Endodermal cell (in vitro differentiated cells): ENCODE data around the gene RHOT2. TPM values are rescaled to one million over a fixed set of nuclear protein-coding genes. Genes with fewer than 3 reads are reported as not detected.
A peak's percentile ranks its signal among the peaks of the same experiment; 100 is the strongest.

Source experiments
- DNase-seq: peaks from one replicate; pipeline ENCODE4 v3.0.0-alpha.2; 2017
- H3K27ac ChIP-seq: 2 replicates; pipeline ENCODE4 v1.5.1; 2013; ENCODE audit warnings: mild to moderate bottlenecking, low read depth, low read length, moderate library complexity
- H3K27me3 ChIP-seq: 2 replicates; pipeline ENCODE4 v1.6.1; 2013; ENCODE audit warnings: mild to moderate bottlenecking, low read length, moderate library complexity; ENCODE audit not compliant: insufficient read depth, control insufficient read depth, poor library complexity, severe bottlenecking
- H3K36me3 ChIP-seq: 2 replicates; pipeline ENCODE4 v1.7.0; 2013; ENCODE audit warnings: mild to moderate bottlenecking, low read length, moderate library complexity; ENCODE audit not compliant: control insufficient read depth, insufficient read depth
- H3K4me1 ChIP-seq: one replicate; pipeline ENCODE4 v1.7.0; 2013; ENCODE audit warnings: low read length; ENCODE audit not compliant: control insufficient read depth, insufficient read depth
- H3K4me3 ChIP-seq: 2 replicates; pipeline ENCODE4 v1.5.1; 2013; ENCODE audit warnings: mild to moderate bottlenecking, low read length, moderate library complexity
- H3K9ac ChIP-seq: 2 replicates; pipeline ENCODE4 v1.6.1; 2013; ENCODE audit warnings: mild to moderate bottlenecking, low read length, moderate library complexity; ENCODE audit not compliant: poor library complexity, severe bottlenecking; ENCODE audit errors: extremely low read depth
- H3K9me3 ChIP-seq: 2 replicates; pipeline ENCODE4 v1.6.1; 2013; ENCODE audit warnings: mild to moderate bottlenecking, low read length, moderate library complexity; ENCODE audit not compliant: control insufficient read depth
- H3K27ac Mint-ChIP-seq: 2 replicates; pipeline ENCODE4 v1.8.0; 2020; ENCODE audit warnings: mixed read lengths
- H3K27me3 Mint-ChIP-seq: 2 replicates; pipeline ENCODE4 v1.8.0; 2021; ENCODE audit warnings: mild to moderate bottlenecking, mixed read lengths; ENCODE audit not compliant: insufficient read depth
- H3K36me3 Mint-ChIP-seq: 2 replicates; pipeline ENCODE4 v1.8.0; 2020; ENCODE audit warnings: low read depth, mixed read lengths
- H3K4me1 Mint-ChIP-seq: 2 replicates; pipeline ENCODE4 v1.8.0; 2020; ENCODE audit warnings: mixed read lengths
- H3K4me3 Mint-ChIP-seq: 2 replicates; pipeline ENCODE4 v1.8.0; 2020; ENCODE audit warnings: mild to moderate bottlenecking, moderate library complexity, mixed read lengths
- H3K9me3 Mint-ChIP-seq: 2 replicates; pipeline ENCODE4 v1.8.0; 2020; ENCODE audit warnings: mild to moderate bottlenecking, mixed read lengths
- CTCF ChIP-seq: fragments of 200-600 bp; sonication (generic); conservative IDR thresholded peaks from 2 replicates; pipeline ENCODE4 v1.5.0; 2021; ENCODE audit warnings: antibody characterized with exemption, mild to moderate bottlenecking
- WGBS, 2 experiments: methylation state at CpG; one replicate each; pipeline versions ENCODE4 v1.1.5 to v1.1.7; 2013; ENCODE audit warnings: missing lambda C conversion rate in 2 of 2, mixed read lengths in 1 of 2; ENCODE audit not compliant: insufficient coverage in 1 of 2, insufficient read length in 1 of 2; 5-methylcytosine and 5-hydroxymethylcytosine counted together
- total RNA-seq, 2 donors: library from RNA; stranded (reverse); fragmentation: NEBNext Ultra II Directional in 1 of 2; extraction: Animal tissue kit (Norgen Biotek cat#: 25700) in 1 of 2; gene quantifications; 2 replicates in 1 of 2; 3 replicates in 1 of 2; pipeline ENCODE4 v1.2.1, GENCODE V29; 2021

The RHOT2 gene
- total RNA-seq, 2 donors from 2014 or later: 180 to 193 TPM

- Histone ChIP-seq H3K27me3 (peaks cover 12% of the 10 kb centered on the region), H3K9ac (no peak overlapping the region), H3K4me3 (peak overlapping the region; percentile 53), H3K27ac (no peak overlapping the region), H3K9me3 (no peaks in the 10 kb centered on the region), H3K36me3 (no peaks in the 10 kb centered on the region), H3K4me1 (peaks cover 4% of the 10 kb centered on the region)
- no peak for DNase-seq
- peaks cover 15% of the 10 kb centered on the region for H3K27me3 Mint-ChIP-seq
- H3K9me3 Mint-ChIP-seq: no peaks in the 10 kb centered on the region
- H3K4me3 Mint-ChIP-seq: no peak overlapping the region
- WGBS, 2 experiments: 92 to 95% methylated on average over 39 to 51 of the region's 51 CpGs
- H3K4me1 Mint-ChIP-seq: peaks cover 3% of the 10 kb centered on the region
- TF ChIP-seq CTCF: no peak
- H3K27ac Mint-ChIP-seq: no peak overlapping the region
- H3K36me3 Mint-ChIP-seq: no peaks in the 10 kb centered on the region
Measured at GRCh38 chr16:721765-722540, 54.0 kb downstream of the RHOT2 start.

GRCh38 chr16:722835-723633 is 55.1 kb downstream of the RHOT2 start:
- Mint-ChIP-seq H3K27me3 (peaks cover 15% of the 10 kb centered on the region), H3K27ac (no peak overlapping the region), H3K4me1 (peaks cover 3% of the 10 kb centered on the region), H3K36me3 (no peaks in the 10 kb centered on the region), H3K4me3 (no peak overlapping the region), H3K9me3 (no peaks in the 10 kb centered on the region)
- no peak for TF ChIP-seq CTCF
- Histone ChIP-seq H3K4me1 (peaks cover 7% of the 10 kb centered on the region), H3K36me3 (no peaks in the 10 kb centered on the region), H3K9me3 (no peaks in the 10 kb centered on the region), H3K27ac (no peak overlapping the region), H3K9ac (no peak overlapping the region), H3K4me3 (no peak overlapping the region), H3K27me3 (peaks cover 19% of the 10 kb centered on the region)
- WGBS, 2 experiments: 91 to 97% methylated on average over 6 to 24 of the region's 24 CpGs
- DNase-seq: no peak

- H3K27me3 ChIP-seq: peaks cover 19% of the 10 kb centered on the region
- H3K9me3 Mint-ChIP-seq: no peaks in the 10 kb centered on the region
Measured at GRCh38 chr16:723695-724094, 55.8 kb downstream of the RHOT2 start.

More at GRCh38 chr16:723695-724094, 55.8 kb downstream of the RHOT2 start:
- Mint-ChIP-seq H3K27me3 (peaks cover 15% of the 10 kb centered on the region), H3K4me3 (no peak overlapping the region), H3K4me1 (peaks cover 3% of the 10 kb centered on the region), H3K27ac (no peak overlapping the region), H3K36me3 (no peaks in the 10 kb centered on the region)
- H3K4me1 ChIP-seq: peaks cover 7% of the 10 kb centered on the region
- H3K4me3 ChIP-seq: no peak overlapping the region
- no peaks in the 10 kb centered on the region for H3K9me3 ChIP-seq
- no peaks in the 10 kb centered on the region for H3K36me3 ChIP-seq
- no peak overlapping the region for H3K27ac ChIP-seq
- WGBS, 2 experiments: 92 to 100% methylated on average over 2 to 9 of the region's 9 CpGs
- no peak for TF ChIP-seq CTCF
- DNase-seq: no peak
- no peak overlapping the region for H3K9ac ChIP-seq

Other genes starting within 250 kb of the RHOT2 start
- gene RAB11FIP3, start 242.5 kb upstream of the RHOT2 start, total RNA-seq: 10 to 100 TPM; 62.7 to 68.9 TPM
- gene CAPN15, start 140.4 kb upstream of the RHOT2 start, total RNA-seq: 10 to 100 TPM; 55.3 to 76.1 TPM
- under 1 TPM; 0.29 to 0.62 TPM for gene PRR35, start 107.7 kb upstream of the RHOT2 start, total RNA-seq
- 1 to 10 TPM; 1.1 TPM for gene NHLRC4, start 101.1 kb upstream of the RHOT2 start, total RNA-seq
- 100 to 1,000 TPM; 128 to 129 TPM for gene PIGQ, start 98.2 kb upstream of the RHOT2 start, total RNA-seq
- gene RAB40C, start 78.1 kb upstream of the RHOT2 start, total RNA-seq: 10 to 100 TPM; 21.3 to 25.9 TPM
- gene WFIKKN1, start 37.1 kb upstream of the RHOT2 start, total RNA-seq: 10 to 100 TPM in 1 of 2 donors, 1 to 10 TPM in 1; 7.7 to 11.6 TPM
- gene METTL26, start 31.8 kb upstream of the RHOT2 start, total RNA-seq: 10 to 100 TPM; 72.1 to 79.8 TPM
- gene MCRIP2, start 26.3 kb upstream of the RHOT2 start, total RNA-seq: 10 to 100 TPM; 22.8 to 34.2 TPM
- gene WDR90, start 18.8 kb upstream of the RHOT2 start, total RNA-seq: 100 to 1,000 TPM; 112 to 120 TPM
- 1 to 10 TPM; 3.7 to 5.1 TPM for gene RHBDL1, start 7.5 kb downstream of the RHOT2 start, total RNA-seq
- 100 to 1,000 TPM; 105 to 124 TPM for gene STUB1, start 12.3 kb downstream of the RHOT2 start, total RNA-seq
- gene JMJD8, start 16.2 kb downstream of the RHOT2 start, total RNA-seq: 10 to 100 TPM; 48.8 to 55.6 TPM
- 10 to 100 TPM; 20.8 to 21.5 TPM for gene WDR24, start 22.3 kb downstream of the RHOT2 start, total RNA-seq
- 1 to 10 TPM in 1 of 2 donors, under 1 TPM in 1; 0.38 to 2.2 TPM for gene FBXL16, start 37.7 kb downstream of the RHOT2 start, total RNA-seq
- 10 to 100 TPM; 33.4 to 38.5 TPM for gene METRN, start 47.0 kb downstream of the RHOT2 start, total RNA-seq
- 10 to 100 TPM; 36.9 to 40.6 TPM for gene ANTKMT, start 53.0 kb downstream of the RHOT2 start, total RNA-seq
- 1 to 10 TPM; 6.5 to 8.1 TPM for gene CCDC78, start 58.3 kb downstream of the RHOT2 start, total RNA-seq
- gene HAGHL, start 59.0 kb downstream of the RHOT2 start, total RNA-seq: 10 to 100 TPM in 1 of 2 donors, 1 to 10 TPM in 1; 8.9 to 11.4 TPM
- gene CIAO3, start 72.9 kb downstream of the RHOT2 start, total RNA-seq: 10 to 100 TPM; 41.4 to 43.3 TPM
- under 1 TPM; 0.42 to 0.86 TPM for gene MSLN, start 92.6 kb downstream of the RHOT2 start, total RNA-seq
- gene RPUSD1, start 120.2 kb downstream of the RHOT2 start, total RNA-seq: 10 to 100 TPM; 24.1 to 34.4 TPM
- gene CHTF18, start 120.5 kb downstream of the RHOT2 start, total RNA-seq: 100 to 1,000 TPM; 158 to 169 TPM
- gene GNG13, start 132.6 kb downstream of the RHOT2 start, total RNA-seq: not detected